ENCODE data around the gene FKBP1C.
"Not testable (repeated sequence)": the region's sequence is repeated elsewhere in the genome, so short reads cannot be mapped to it uniquely, and the experiment has no call there.

FKBP1C gene

DNA sequence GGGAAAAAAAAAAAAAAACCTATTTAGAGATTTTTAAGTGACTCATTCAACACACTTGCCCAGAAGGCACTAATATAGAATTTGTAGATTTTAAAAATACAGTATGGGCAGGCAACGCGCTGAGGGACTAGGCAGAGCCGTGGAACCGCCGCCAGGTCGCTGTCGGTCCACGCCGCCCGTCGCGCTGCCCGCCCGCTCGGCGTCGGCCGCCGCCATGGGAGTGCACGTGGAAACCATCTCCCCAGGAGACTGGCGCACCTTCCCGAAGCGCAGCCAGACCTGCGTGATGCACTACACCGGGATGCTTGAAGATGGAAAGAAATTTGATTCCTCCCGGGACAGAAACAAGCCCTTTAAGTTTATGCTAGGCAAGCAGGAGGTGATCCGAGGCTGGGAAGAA is at the start of gene FKBP1C:
Gene FKBP1C (plus strand): TSS at position 127 of the 400 bp plus-strand sequence.
- not testable (repeated sequence) for H3K27ac ChIP-seq

DNA sequence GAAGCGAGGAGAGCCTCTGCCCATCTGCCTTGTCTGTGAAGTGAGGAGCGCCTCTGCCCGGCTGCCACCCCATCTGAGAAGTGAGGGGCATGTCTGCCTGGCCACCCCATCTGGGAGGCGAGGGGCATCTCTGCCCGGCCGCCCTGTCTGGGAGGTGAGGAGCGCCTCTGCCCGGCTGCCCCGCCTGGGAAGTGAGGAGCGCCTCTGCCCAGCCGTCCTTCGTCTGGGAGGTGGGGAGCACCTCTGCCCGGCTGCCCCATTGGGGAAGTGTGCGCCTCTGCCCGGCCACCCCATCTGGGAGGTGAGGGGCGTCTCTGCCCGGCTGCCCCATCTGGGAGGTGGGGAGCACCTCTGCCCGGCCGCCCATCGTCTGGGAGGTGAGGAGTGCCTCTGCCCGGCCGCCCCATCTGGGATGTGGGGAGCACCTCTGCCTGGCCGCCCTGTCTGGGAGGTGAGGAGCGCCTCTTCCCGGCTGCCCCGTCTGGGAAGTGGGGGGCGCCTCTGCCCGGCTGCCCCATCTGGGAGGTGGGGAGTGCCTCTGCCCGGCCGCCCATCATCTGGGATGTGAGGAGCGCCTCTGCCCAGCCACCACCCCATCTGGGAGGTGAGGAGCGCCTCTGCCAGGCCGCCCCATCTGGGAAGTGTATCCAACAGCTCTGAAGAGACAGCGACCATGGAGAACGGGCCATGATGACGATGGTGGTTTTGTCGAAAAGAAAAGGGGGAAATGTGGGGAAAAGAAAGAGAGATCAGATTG is 47.0 kb upstream of the FKBP1C start:
- H3K27ac ChIP-seq = not testable (repeated sequence)

DNA sequence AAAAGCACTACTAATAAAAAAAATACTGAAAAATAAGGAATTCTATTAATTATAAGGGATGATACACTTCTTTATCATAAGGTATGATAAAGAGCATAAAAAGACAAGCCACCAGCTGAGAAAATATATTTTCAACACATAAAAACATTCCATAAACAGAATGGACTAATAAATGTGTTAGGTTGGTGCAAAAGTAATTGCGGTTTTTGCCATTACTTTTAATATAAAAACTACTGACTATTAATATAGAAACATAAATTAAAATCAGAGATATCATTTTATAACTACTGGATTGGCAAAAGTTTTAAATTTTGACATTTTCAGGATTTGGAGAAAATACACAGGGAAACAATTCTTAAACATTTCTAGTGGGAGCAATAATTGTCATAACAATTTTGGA is 37.1 kb upstream of the FKBP1C start:
- H3K27ac ChIP-seq = no peak overlapping the region
- TF ChIP-seq, protein P1, sequence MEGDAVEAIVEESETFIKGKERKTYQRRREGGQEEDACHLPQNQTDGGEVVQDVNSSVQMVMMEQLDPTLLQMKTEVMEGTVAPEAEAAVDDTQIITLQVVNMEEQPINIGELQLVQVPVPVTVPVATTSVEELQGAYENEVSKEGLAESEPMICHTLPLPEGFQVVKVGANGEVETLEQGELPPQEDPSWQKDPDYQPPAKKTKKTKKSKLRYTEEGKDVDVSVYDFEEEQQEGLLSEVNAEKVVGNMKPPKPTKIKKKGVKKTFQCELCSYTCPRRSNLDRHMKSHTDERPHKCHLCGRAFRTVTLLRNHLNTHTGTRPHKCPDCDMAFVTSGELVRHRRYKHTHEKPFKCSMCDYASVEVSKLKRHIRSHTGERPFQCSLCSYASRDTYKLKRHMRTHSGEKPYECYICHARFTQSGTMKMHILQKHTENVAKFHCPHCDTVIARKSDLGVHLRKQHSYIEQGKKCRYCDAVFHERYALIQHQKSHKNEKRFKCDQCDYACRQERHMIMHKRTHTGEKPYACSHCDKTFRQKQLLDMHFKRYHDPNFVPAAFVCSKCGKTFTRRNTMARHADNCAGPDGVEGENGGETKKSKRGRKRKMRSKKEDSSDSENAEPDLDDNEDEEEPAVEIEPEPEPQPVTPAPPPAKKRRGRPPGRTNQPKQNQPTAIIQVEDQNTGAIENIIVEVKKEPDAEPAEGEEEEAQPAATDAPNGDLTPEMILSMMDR (conservative IDR thresholded peaks at IDR 0.05) = no peak

DNA sequence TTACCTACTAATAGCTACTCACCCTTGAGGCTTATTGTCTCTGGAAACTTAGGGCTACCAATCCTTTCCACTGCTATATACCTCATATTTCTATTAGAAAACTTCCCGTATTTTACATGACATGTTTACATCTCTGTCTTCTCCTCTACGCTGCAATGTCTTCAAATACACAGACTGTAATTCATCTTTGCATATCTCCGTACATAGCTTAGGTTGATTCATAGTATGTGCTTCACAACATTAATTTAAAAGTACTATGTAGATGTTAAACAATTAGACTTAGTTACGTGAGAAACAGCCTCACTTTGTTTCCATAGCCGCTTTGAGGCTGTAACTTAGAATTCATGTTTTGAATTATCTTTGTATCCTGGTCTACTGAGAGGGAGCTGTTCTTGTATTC is 35.1 kb upstream of the FKBP1C start:
- TF ChIP-seq, protein P1 (conservative IDR thresholded peaks at IDR 0.05) = no peak
- peak overlapping the region; percentile 24; the same call in 1 of the 2 replicates for H3K27ac ChIP-seq

DNA sequence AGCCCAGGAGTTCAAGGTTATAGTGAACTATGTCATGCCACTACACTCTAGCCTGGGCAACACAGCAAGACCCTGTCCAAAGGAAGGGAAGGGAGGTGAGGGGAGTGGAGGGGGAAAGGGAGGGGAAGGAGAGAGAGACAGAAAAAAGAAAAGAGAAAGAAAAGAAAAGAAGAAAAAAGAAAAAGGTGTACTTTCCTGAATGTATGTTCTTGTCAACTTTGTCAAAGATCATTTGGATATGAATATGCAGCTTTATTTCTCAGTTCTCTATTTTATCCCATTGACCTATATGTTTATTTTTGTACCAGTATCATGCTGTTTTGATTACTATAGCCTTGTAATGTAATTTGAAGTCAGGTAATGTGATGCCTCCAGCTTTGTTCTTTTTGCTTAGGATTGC is 30.9 kb upstream of the FKBP1C start:
- TF ChIP-seq, protein P1 (conservative IDR thresholded peaks at IDR 0.05) = no peak
- H3K27ac ChIP-seq = no peak overlapping the region

DNA sequence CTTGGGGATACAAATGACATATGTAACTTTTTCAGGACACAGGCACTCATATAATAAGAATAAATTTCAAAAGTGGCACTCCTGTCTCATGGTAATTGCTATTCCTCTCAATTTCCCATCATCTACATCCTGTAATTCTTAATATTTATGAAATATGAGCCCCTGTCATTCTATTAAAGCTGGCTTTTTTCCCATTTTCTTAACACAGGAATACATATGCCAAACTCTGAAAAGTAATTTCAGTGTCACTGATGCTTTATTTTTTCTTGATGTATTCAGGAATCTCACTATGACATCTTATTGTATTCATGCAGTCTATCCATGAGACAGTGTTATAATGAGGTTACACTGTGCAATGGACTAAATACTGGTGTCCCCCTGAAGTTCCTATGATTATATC is 24.3 kb upstream of the FKBP1C start:
- no peak overlapping the region for H3K27ac ChIP-seq
- TF ChIP-seq, protein P1 (conservative IDR thresholded peaks at IDR 0.05) = no peak

DNA sequence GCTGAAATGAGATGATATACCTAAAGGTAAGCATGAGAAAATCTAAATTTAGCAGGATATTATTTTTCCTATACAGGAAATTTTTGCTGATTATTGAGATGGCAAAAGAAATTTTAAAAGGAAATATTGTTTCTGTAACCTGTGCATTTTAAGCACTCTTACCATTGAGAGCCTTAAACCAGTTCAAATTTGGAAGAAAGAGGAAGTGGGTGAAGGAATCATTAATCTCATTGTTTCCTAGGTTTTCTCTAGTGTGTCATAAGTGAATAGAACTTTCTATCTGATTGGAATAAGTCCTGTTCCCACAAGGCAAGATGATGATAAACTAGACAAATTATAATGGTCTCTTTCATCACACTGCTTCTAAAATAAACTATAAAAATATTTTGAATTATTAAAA is 22.4 kb upstream of the FKBP1C start:
- H3K27ac ChIP-seq = no peak overlapping the region
- TF ChIP-seq, protein P1 (conservative IDR thresholded peaks at IDR 0.05) = no peak

DNA sequence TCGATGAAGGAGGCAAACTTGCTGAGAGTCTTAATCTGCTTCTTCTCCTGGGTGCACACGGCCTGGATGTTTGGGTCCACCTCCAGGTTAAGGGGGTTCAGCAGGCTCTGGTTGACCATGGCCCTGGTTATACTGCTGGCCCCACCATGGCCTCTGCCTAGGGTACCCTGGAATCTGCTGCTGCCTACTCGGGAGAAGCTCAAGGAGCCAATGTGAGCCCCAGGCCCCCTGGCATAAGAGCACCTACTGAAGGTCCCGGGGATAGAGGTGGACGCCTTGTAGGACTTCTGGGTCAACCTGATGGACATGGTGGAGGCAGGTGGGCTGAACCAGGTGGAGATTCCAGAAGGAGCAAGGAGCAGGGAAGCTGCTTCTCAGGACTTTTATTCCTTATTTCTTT is 17.9 kb upstream of the FKBP1C start:
- H3K27ac ChIP-seq = no peak overlapping the region
- TF ChIP-seq, protein P1 (conservative IDR thresholded peaks at IDR 0.05) = no peak

Data from VCaP (cell line).